HepG2 (cell line): ENCODE results near the gene PIRT. TPM values are rescaled to one million over a fixed set of nuclear protein-coding genes. Genes with fewer than 3 reads are reported as not detected.

ENCODE experiments used
- ATAC-seq: fragments of 200-7000 bp; cut with Tn5 transposase; 3 replicates; pipeline ENCODE4 v1.9.1; 2020; ENCODE audit warnings: mild to moderate bottlenecking, moderate library complexity
- BruUV-seq: library from RNA; stranded (reverse); fragments of 400-500 nt; replicated peaks from 2 replicates; lab custom pipeline; 2021; lab: Mats Ljungman, UMichigan
- CTCF ChIA-PET: fragments of 300-600 bp; formaldehyde crosslinking; extraction: SDS; loops from one replicate; lab custom pipeline; 2021; ENCODE audit warnings: low total read pairs, inconsistent platforms, low intra/inter-chr PET ratio; lab: Yijun Ruan, JAX
- POLR2A ChIA-PET: fragments of 350-600 bp; sonication (Branson Sonifier 250); formaldehyde crosslinking; loops from one replicate; lab custom pipeline; 2020; ENCODE audit warnings: antibody characterized with exemption, inconsistent platforms; lab: Yijun Ruan, JAX
- DNase-seq: peaks from one replicate; pipeline ENCODE4 v3.0.0-alpha.2; 2015; ENCODE audit warnings: low spot score
- FAIRE-seq: peaks from 3 replicates; lab custom pipeline; 2011; peaks lifted over from hg19 to GRCh38; lab: Jason Lieb, UNC
- H2AFZ ChIP-seq: one replicate; pipeline ENCODE4 v1.6.1; 2011; ENCODE audit warnings: low read length, inconsistent platforms
- H3K27ac ChIP-seq: fragments of 300-600 bp; 3 replicates; pipeline ENCODE4 v1.8.0; 2011; ENCODE audit warnings: mixed run types, mild to moderate bottlenecking, mixed read lengths, low read length, inconsistent platforms; ENCODE audit not compliant: insufficient read depth; ENCODE audit errors: extremely low read length
- H3K27me3 ChIP-seq, 2 experiments: fragments of 200-600 bp in 1 of 2; 2 replicates in 1 of 2; 3 replicates in 1 of 2; pipeline versions ENCODE4 v1.6.0 to v1.8.0; 2011; ENCODE audit warnings: low read length in 2 of 2, mild to moderate bottlenecking in 2 of 2, moderate library complexity in 2 of 2, inconsistent platforms in 1 of 2; ENCODE audit not compliant: insufficient read depth in 2 of 2, control insufficient read depth in 1 of 2
- H3K36me3 ChIP-seq, 2 experiments: fragments of 200-600 bp in 1 of 2; replicated peaks in 1 of 2; 2 replicates in 1 of 2; 3 replicates in 1 of 2; pipeline versions ENCODE4 v1.5.1 to v1.8.0; 2011; ENCODE audit warnings: low read length in 2 of 2, inconsistent platforms in 1 of 2; ENCODE audit not compliant: insufficient read depth in 2 of 2, control insufficient read depth in 1 of 2
- H3K4me1 ChIP-seq: 2 replicates; pipeline ENCODE4 v1.5.1; 2012; ENCODE audit warnings: low read length, inconsistent platforms; ENCODE audit not compliant: insufficient read depth
- H3K4me2 ChIP-seq: 2 replicates; pipeline ENCODE4 v1.6.0; 2011; ENCODE audit warnings: low read depth, low read length, inconsistent platforms
- H3K4me3 ChIP-seq, 3 experiments: fragments of 200-600 bp in 1 of 3; sonication (generic), shearing (Covaris generic) in 1 of 3; replicated peaks in 1 of 3; 2 replicates each; pipeline ENCODE4 v1.5.1; 2011 to 2016; ENCODE audit warnings: low read length in 3 of 3, inconsistent platforms in 2 of 3, low read depth in 2 of 3, mild to moderate bottlenecking in 2 of 3, control low read depth in 1 of 3, mixed read lengths in 1 of 3; ENCODE audit not compliant: insufficient read depth in 1 of 3
- H3K79me2 ChIP-seq: one replicate; pipeline ENCODE4 v1.6.1; 2011; ENCODE audit warnings: low read length, inconsistent platforms; ENCODE audit not compliant: insufficient read depth
- H3K9ac ChIP-seq: 2 replicates; pipeline ENCODE4 v1.6.0; 2011; ENCODE audit warnings: mild to moderate bottlenecking, low read depth, low read length, inconsistent platforms; ENCODE audit not compliant: insufficient read depth
- H3K9me3 ChIP-seq: 2 replicates; pipeline ENCODE4 v1.5.1; 2012; ENCODE audit warnings: mild to moderate bottlenecking, low read length
- H4K20me1 ChIP-seq: 2 replicates; pipeline ENCODE4 v1.6.0; 2011; ENCODE audit warnings: inconsistent platforms, mild to moderate bottlenecking, low read length, moderate library complexity; ENCODE audit not compliant: insufficient read depth
- GATA4 ChIP-seq: sonication (generic); IDR thresholded peaks from 2 replicates; pipeline ENCODE4 v1.6.1; 2016; ENCODE audit warnings: antibody characterized with exemption, low read depth, borderline replicate concordance
- KDM2A ChIP-seq: sonication (generic); formaldehyde crosslinking; IDR thresholded peaks from 2 replicates; pipeline ENCODE4 v1.4.0; 2020; ENCODE audit warnings: low read depth, missing genetic modification reagents, borderline replicate concordance
- PHF20 ChIP-seq: sonication (generic); formaldehyde crosslinking; IDR thresholded peaks from 2 replicates; pipeline ENCODE4 v1.5.0; 2020; ENCODE audit warnings: mild to moderate bottlenecking, missing genetic modification reagents
- PRDM4 ChIP-seq: sonication (generic); formaldehyde crosslinking; IDR thresholded peaks from 2 replicates; pipeline ENCODE4 v1.9.0; 2021; ENCODE audit warnings: missing genetic modification reagents, borderline replicate concordance
- RXRB ChIP-seq: IDR thresholded peaks from 2 replicates; pipeline ENCODE4 v1.6.1; 2016; ENCODE audit warnings: borderline replicate concordance, missing genetic modification reagents, missing compliant biosample characterization
- SKI ChIP-seq: fragments of 450-650 bp; IDR thresholded peaks from one replicate; pipeline ENCODE4 v1.6.1; 2018; ENCODE audit warnings: mild to moderate bottlenecking; ENCODE audit not compliant: partially characterized antibody
- SNAPC5 ChIP-seq: sonication (generic); formaldehyde crosslinking; IDR thresholded peaks from 2 replicates; pipeline ENCODE4 v1.8.1; 2023; ENCODE audit warnings: mild to moderate bottlenecking, missing genetic modification reagents, borderline replicate concordance
- ZNF501 ChIP-seq: sonication (generic); formaldehyde crosslinking; IDR thresholded peaks from 2 replicates; pipeline ENCODE4 v1.5.1; 2020; ENCODE audit warnings: mild to moderate bottlenecking, moderate library complexity, missing genetic modification reagents
- WGBS: methylation state at CpG from one replicate; pipeline ENCODE4 v1.1.6; 2017; ENCODE audit warnings: low lambda C conversion rate; 5-methylcytosine and 5-hydroxymethylcytosine counted together
- in situ Hi-C: cut with HindIII; loops from 2 replicates; pipeline ENCODE4 v1.10.0; 2017; ENCODE audit warnings: low pct_unique_long_range_greater_than_20kb; ENCODE audit not compliant: extremely low pct_ligation_motif_present
- intact Hi-C: fragments of 100-400 bp; cut with micrococcal nuclease; formaldehyde crosslinking; loops from one replicate; pipeline ENCODE4 v1.10.0; 2022; ENCODE audit not compliant: unreplicated experiment
- polyA plus RNA-seq, 8 experiments: library from polyadenylated mRNA; depleted of rRNA in 3 of 8; stranded (reverse) in 7 of 8; unstranded in 1 of 8; fragments of >200 nt; fragmentation: Illumina TruSeq in 4 of 8; extraction: Trizol in 4 of 8; gene quantifications; 2 replicates each; pipeline versions ENCODE4 v1.2.1 to v1.2.3, GENCODE V29; 2011 to 2016; ENCODE audit warnings: low read depth in 4 of 8, missing spikeins in 1 of 8, mixed read lengths in 1 of 8; ENCODE audit not compliant: insufficient read depth in 1 of 8
- total RNA-seq, 5 experiments: library from RNA; depleted of rRNA; stranded (reverse); fragments of >200 nt; fragmentation: Illumina TruSeq; extraction: Trizol; gene quantifications; 2 replicates each; pipeline ENCODE4 v1.2.3, GENCODE V29; 2016; ENCODE audit warnings: low read depth in 1 of 5

Gene PIRT
- total and polyA plus RNA-seq, 2 of the 13 experiments (the other 11 are each of a cell fraction or from before 2014, with no cell fraction given): not detected

GRCh38 chr17:10799407-10799806 lies 38.5 kb downstream of the PIRT start:
- H3K36me3 ChIP-seq: no peaks in the 10 kb centered on the region
- no peaks in the 10 kb centered on the region for H4K20me1 ChIP-seq
- 20% methylated on average over 6 of the region's 7 CpGs for WGBS
- H3K4me1 ChIP-seq: no peaks in the 10 kb centered on the region
- intact Hi-C loops: no loop called here
- H3K4me3 ChIP-seq: no peak overlapping the region
- H3K27ac ChIP-seq: no peak overlapping the region
- ChIA-PET CTCF (no interaction called here), POLR2A (no interaction called here)
- BruUV-seq: no TSS peak
- no peak for FAIRE-seq
- in situ Hi-C loops: no loop called here
- no peak overlapping the region for H3K9ac ChIP-seq
- H3K9me3 ChIP-seq: no peaks in the 10 kb centered on the region
- no peaks in the 10 kb centered on the region for H3K79me2 ChIP-seq
- no peak for ATAC-seq
- TF ChIP-seq KDM2A: no peak
- no peak for TF ChIP-seq SNAPC5 (CRISPR knock-in tag)
- TF ChIP-seq PRDM4: no peak
- TF ChIP-seq RXRB (CRISPR knock-in tag): no peak
- TF ChIP-seq PHF20 (CRISPR knock-in tag): no peak
- TF ChIP-seq SKI: no peak
- no peak for TF ChIP-seq ZNF501 (CRISPR knock-in tag)
- no peak for TF ChIP-seq GATA4
- H3K4me2 ChIP-seq: no peak overlapping the region
- H3K27me3 ChIP-seq: peaks cover 0 to 2% of the 10 kb centered on the region in 2 experiments; a peak in 1 of 5 replicates
- no peak for DNase-seq
- no peak overlapping the region for H2AFZ ChIP-seq
